Raji (cell line): ENCODE data around the gene RFX1.

Experiments
- POLR2A ChIP-seq: IDR thresholded peaks from 2 replicates; pipeline ENCODE4 v1.6.1; 2011; ENCODE audit warnings: low read depth, low read length, control low read depth; ENCODE audit not compliant: insufficient read depth

Gene RFX1

GRCh38 chr19:13960863-13961784 lies 45.0 kb downstream of the RFX1 start:
- no peak for TF ChIP-seq POLR2A

DNA sequence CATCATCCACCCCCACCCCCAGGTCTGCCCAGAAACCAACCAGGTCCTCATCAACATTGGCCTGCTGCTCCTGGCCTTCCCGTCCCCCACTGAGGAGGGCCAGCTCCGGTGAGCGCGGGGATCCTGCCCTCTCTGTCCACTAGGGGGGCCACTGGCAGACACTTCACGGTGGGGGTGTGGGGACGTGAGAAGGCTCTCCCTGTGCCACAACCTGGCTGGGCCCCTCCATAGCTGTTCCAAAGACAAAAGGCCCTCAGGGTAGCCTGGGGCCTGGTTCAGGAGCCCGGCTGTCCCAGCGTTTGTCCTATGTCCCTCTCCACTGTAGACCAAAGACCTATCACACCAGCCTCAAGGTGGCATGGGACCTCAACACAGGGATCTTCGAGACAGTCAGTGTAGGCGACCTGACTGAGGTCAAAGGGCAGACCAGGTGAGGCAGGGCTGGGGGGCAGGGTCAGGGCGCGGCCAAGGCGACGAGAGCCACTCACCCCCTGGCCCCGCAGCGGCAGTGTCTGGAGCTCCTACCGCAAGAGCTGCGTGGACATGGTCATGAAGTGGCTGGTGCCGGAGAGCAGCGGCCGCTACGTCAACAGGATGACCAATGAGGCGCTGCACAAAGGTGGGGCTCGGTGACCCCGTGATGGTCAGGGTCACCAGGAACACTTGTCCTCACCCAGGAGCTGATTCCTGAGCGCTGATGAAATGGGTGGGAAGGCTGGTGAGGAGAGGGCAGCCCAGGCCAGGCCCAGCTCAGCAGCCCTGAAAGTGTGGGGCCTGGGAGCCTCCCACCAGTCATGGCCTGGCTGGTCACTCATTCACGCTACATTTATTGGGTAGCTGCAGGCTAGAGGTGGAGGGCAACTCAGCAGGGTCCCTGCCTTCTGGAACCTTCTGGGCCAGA lies 45.9 kb downstream of the RFX1 start:
- TF ChIP-seq POLR2A = no peak

DNA sequence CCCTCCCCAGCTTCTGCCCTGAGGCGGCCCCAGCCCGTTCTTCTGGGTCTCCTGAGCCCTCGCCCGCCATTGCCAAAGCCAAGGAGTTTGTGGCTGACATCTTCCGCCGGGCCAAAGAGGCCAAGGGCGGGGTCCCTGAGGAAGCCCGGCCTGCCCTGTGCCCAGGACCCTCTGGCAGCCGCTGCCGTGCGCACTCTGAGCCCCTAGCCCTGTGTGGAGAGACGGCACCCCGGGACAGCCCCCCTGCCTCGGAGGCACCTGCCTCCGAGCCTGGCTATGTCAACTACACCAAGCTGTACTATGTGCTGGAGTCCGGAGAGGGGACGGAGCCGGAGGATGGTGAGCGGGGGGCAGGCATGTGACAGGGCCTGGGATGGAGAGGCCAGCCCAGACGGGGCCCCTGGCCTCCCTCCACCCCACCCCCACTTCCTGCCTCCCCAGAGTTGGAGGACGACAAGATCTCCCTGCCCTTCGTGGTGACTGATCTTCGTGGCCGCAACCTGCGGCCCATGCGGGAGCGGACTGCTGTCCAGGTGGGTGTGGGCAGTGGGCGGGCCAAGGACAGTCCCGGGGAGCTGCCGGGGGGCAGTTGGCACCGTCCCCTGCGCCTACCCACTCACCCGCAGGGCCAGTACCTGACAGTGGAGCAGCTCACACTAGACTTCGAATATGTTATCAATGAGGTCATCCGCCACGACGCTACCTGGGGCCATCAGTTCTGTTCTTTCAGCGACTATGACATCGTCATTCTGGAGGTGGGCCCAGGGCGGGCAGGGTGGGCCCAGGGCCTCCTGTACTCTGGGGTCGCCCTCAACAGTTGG lies 46.8 kb downstream of the RFX1 start:
- no peak for TF ChIP-seq POLR2A

DNA sequence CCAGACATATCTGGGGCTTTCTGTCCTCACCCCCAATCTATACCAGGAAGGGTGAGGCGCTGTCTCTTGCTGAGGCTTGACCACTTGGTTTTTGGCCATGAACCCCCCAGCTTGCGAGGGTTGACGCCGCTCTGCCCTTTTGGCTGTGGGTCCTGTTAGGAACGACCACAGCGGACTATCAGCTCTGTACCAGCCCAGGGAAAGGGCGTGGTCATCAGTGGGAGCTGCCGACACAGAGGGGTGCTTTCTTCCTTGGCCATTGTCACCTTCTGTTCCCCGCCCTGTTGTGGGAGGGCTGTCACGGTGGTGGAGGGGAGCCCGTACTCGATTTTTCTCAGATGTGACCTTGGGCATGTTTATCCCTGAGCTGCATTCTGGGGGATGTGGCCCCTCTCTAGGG lies 48.1 kb downstream of the RFX1 start:
- no peak for TF ChIP-seq POLR2A

DNA sequence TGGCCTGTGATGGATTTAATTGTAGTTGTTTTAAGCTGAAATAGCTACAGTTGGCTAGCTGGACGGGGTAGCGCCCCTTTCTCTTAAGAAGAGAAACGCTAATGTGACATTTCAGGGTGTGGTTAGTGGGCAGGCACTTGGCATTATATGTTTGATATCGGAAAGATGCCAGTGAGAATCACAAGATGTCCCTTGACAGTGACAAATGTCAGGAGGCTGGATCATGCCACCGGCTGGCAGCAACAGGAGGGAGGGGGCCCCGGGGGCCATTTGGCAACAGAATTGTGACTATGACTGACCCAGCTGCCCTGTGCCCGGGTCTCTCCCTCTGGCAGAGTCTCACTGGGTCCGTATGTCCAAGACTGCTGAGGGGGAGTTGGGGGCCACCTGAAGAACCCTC lies 49.1 kb downstream of the RFX1 start:
- no peak for TF ChIP-seq POLR2A

DNA sequence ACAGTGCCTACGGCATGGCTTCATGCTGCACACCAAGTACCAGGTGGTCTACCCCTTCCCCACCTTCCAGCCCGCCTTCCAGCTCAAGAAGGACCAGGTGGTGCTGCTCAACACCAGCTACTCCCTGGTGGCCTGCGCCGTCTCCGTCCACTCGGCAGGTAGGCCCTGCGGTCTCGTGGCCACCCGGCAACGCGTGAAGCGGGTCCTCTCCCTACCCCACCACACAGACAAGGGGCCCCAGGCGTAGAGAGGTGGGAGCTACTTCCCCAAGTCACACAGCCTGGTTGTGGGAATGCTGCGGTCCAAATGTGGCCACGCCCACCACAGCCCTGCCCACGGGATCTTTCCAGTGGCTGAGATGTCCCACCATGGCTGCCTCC lies 49.8 kb downstream of the RFX1 start:
- TF ChIP-seq POLR2A = no peak

DNA sequence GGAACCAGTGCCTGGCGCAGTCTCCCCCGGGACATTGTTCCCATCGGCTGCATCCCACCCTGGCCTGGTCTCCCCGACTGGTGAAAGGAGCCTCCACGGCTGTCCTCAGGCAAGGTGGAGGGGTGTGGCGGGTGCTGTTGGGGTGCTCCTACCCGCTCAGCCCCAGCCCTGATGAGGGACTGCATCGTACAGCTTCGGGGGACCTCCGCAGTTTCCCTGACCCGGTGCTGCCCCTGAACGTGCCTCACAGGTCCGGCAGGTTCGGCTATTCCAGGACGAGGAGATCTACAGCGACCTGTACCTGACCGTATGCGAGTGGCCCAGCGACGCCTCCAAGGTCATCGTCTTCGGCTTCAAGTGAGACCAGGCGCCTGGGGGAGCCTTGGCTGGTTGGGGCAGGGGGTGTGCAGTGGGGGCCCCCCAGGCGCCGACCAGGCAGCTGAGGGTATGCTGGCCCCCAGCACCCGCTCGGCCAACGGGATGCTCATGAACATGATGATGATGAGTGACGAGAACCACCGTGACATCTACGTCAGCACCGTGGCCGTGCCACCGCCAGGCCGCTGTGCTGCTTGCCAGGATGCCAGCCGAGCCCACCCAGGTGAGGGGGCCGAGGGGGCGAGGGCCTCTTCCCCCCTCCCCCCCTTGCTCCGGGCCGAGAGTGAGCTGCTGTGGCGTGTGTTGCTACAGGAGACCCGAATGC lies 50.3 kb downstream of the RFX1 start:
- TF ChIP-seq POLR2A = no peak

GRCh38 chr19:13954185-13954584 lies 51.9 kb downstream of the RFX1 start:
- no peak for TF ChIP-seq POLR2A

- no peak for TF ChIP-seq POLR2A
Observed at GRCh38 chr19:13952931-13953531, 53.1 kb downstream of the RFX1 start.

DNA sequence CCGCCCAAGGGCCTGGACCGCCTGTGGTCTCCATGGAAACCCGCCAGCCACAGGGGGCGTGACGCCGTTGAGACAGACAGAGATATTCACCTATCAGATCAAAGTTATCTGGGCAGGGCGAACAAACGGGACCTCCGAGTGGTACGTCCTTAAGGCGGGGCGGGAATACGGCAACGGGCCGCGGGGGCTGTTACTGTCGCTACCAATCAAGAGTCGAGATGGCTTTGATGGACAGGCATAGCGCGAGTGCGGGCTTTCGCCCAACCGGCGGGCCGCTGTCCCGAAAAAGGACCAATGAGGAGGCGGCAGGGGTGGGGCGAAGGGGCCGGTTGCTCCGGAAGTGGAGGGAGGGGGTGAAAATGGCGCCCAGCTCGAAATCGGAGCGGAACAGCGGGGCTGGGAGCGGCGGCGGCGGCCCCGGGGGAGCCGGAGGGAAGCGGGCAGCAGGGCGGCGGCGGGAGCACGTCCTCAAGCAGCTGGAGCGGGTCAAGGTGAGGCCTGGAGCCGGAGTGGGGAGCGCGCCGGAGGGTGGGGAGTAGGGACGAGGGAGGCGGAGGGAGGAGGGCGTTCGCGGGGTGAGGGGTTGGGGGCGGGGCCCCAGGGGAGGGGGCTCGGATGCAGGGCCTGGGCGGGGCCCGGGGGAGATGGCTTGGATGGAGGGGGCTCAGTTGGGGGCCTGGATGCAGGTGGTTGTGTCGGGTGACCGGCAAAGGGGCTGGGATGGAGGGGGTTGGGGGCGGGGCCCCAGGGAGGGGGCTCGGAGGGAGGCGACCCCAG lies 53.8 kb downstream of the RFX1 start, which contains the start of gene DCAF15:
Gene DCAF15 (plus strand): TSS at position 356 of the 777 bp plus-strand sequence. CDS start 4 bp downstream, at position 360.
- TF ChIP-seq POLR2A = peak; percentile 37

DNA sequence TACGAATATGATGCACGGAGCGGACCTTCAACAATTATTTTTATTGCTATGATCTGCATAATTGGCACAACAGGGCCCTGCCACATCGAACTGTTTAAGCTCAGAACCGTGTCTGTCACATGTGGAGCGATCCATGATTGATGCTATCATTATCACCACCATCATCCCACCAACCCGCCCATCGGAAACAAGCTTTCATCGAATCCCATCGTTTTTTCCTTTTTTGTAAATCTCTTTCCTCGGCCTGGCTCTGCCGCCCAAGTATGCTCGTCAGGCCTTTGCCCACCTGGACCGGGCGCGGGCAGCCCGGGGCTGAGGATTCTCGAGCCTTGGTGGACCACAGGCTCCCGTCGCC lies 54.3 kb downstream of the RFX1 start:
- no peak; the same call in 1 of the 2 replicates for TF ChIP-seq POLR2A

DNA sequence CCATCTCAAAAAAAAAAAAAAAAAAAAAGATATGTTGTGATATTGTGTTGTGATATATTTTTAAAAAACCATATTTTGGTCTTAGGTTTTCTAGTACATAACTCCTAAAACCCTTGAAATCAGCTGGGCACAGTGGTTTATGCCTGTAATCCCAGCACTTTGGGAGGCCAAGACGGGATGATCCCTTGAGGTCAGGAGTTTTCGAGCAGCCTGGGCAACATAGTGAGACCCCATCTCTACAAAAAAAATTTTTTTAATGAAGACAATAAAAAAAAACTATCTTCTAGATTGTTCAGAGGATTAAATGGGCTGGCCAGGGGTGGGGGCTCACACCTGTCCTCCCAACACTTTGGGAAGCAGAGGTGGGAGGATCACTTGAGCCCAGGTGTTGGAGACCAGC lies 55.1 kb downstream of the RFX1 start:
- no peak for TF ChIP-seq POLR2A

DNA sequence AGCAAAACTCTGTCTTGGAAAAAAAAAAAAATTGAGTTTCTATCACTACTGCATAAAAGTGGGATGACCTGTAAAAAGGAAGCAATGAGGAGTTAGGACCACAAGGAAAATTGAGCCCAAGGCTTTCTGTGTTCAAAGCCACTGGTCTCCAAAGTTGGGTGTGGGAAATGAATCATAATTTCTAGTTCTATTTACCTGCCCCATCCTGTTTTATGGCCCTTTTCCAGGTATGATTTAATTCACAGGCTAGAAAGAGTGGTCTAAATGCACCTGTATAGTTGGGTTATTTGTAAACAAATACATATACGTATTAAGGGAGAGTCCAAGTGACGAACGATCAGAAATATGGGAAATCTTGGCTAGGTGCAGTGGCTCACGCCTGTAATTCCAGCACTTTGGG lies 59.7 kb downstream of the RFX1 start:
- no peak for TF ChIP-seq POLR2A

- no peak for TF ChIP-seq POLR2A
Observed at GRCh38 chr19:13942023-13942684, 64.0 kb downstream of the RFX1 start.
